ELR (cell line): Measurements from ENCODE around the gene LPO.

ENCODE experiments used
- DNase-seq: peaks from one replicate; pipeline ENCODE4 v3.0.0-alpha.2; 2015; ENCODE audit warnings: low read depth

The LPO gene

GRCh38 chr17:58317421-58318064, 79.2 kb downstream of the LPO start:
- DNase-seq, result peak; percentile 93

- DNase-seq, result no peak
These were observed 79.7 kb downstream of the LPO start for GRCh38 chr17:58318065-58318481.
